Measurements from ENCODE around the gene NXPH1. TPM values are rescaled to one million over a fixed set of nuclear protein-coding genes. Genes with fewer than 3 reads are reported as not detected.

Gene NXPH1
- total RNA-seq, 2 donors from 2014 or later = 0.24 TPM; not detected in 1

DNA sequence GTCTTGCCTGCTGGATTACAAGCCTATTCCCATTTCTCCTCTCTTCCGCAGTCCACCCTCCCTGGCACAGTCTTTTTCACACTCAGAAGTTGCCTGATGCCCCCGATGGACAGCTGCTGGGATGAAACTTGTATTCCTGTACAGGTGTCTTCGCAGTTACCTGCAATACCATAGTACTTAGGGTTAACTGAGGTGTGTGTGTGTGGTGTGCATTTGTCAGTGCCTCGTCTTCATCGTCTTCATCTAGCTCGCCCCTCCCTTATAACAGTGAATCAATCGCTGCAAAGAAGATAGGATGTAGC is 11.0 kb downstream of the NXPH1 start:
- peak overlapping the region; percentile 79 for H3K4me3 ChIP-seq (ENCODE audit: low read length)
- peaks cover 91% of the 10 kb centered on the region for H3K27me3 ChIP-seq (ENCODE audit: control insufficient read depth, insufficient read depth, low read length, poor library complexity, severe bottlenecking)
- H3K27me3 Mint-ChIP-seq (ENCODE audit: insufficient read depth) = peaks cover 71% of the 10 kb centered on the region
- 59 to 83% methylated on average over 1 to 7 of the region's 7 CpGs for WGBS, 2 experiments (ENCODE audit: insufficient coverage in 1 of 2, insufficient read length in 1 of 2)
- no peak for DNase-seq
- H3K36me3 Mint-ChIP-seq (ENCODE audit: low read depth) = no peaks in the 10 kb centered on the region
- no peak overlapping the region for H3K27ac Mint-ChIP-seq
- H3K36me3 ChIP-seq (ENCODE audit: control insufficient read depth, insufficient read depth, low read length) = no peaks in the 10 kb centered on the region
- H3K4me1 Mint-ChIP-seq = peaks cover 27% of the 10 kb centered on the region
- H3K4me1 ChIP-seq (ENCODE audit: control insufficient read depth, insufficient read depth, low read length) = peaks cover 7% of the 10 kb centered on the region
- TF ChIP-seq, protein P1, sequence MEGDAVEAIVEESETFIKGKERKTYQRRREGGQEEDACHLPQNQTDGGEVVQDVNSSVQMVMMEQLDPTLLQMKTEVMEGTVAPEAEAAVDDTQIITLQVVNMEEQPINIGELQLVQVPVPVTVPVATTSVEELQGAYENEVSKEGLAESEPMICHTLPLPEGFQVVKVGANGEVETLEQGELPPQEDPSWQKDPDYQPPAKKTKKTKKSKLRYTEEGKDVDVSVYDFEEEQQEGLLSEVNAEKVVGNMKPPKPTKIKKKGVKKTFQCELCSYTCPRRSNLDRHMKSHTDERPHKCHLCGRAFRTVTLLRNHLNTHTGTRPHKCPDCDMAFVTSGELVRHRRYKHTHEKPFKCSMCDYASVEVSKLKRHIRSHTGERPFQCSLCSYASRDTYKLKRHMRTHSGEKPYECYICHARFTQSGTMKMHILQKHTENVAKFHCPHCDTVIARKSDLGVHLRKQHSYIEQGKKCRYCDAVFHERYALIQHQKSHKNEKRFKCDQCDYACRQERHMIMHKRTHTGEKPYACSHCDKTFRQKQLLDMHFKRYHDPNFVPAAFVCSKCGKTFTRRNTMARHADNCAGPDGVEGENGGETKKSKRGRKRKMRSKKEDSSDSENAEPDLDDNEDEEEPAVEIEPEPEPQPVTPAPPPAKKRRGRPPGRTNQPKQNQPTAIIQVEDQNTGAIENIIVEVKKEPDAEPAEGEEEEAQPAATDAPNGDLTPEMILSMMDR (conservative IDR thresholded peaks at IDR 0.05) = no peak
- no peaks in the 10 kb centered on the region for H3K9me3 ChIP-seq (ENCODE audit: control insufficient read depth, low read length)
- H3K9me3 Mint-ChIP-seq = no peaks in the 10 kb centered on the region
- H3K27ac ChIP-seq (ENCODE audit: low read depth, low read length) = no peak overlapping the region
- peak overlapping the region; percentile 46 for H3K4me3 Mint-ChIP-seq
- no peak overlapping the region for H3K9ac ChIP-seq (ENCODE audit: extremely low read depth, low read length, poor library complexity, severe bottlenecking)

DNA sequence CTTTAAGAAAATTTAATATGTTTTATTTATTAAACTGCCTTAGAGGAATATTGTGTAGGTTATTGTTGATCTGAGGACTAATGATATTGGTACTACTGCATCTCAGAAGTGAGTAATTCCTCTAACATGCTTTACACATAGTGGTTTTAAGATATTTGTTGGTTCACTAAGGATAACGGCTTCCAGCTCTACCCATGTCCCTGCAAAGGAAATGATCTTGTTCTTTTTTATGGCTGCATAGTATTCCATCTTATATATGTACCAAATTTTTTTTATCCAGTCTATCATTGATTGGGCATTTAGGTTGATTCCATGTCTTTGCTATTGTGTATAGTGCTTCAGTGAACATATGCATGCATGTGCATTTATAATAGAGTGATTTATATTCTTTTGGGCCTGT is 20.1 kb downstream of the NXPH1 start:
- H3K27ac Mint-ChIP-seq = no peak overlapping the region

DNA sequence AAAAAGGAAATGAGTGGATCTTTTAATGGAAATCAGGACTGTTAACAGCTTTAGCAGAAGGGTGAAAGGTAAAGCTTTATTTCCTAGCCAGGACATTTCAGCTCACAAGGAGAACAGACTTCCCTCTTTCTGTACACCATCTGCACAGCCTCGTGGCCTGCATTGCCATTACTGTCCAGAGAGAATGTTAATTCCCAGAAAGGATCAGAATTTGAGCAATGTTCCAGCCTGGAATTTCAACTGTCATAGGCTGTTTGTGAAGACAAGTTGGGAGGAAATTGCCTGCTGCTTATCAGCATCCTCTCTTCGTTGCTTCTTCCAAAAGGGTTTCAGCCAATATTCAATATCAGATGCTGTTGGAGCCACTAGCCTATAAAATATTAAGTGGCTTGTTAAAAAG is 22.0 kb downstream of the NXPH1 start:
- Histone ChIP-seq H3K27ac (ENCODE audit: low read depth, low read length) (no peak overlapping the region), H3K9ac (ENCODE audit: extremely low read depth, low read length, poor library complexity, severe bottlenecking) (no peak overlapping the region), H3K36me3 (ENCODE audit: control insufficient read depth, insufficient read depth, low read length) (no peaks in the 10 kb centered on the region), H3K9me3 (ENCODE audit: control insufficient read depth, low read length) (no peaks in the 10 kb centered on the region), H3K4me1 (ENCODE audit: control insufficient read depth, insufficient read depth, low read length) (no peaks in the 10 kb centered on the region), H3K27me3 (ENCODE audit: control insufficient read depth, insufficient read depth, low read length, poor library complexity, severe bottlenecking) (peaks cover 8% of the 10 kb centered on the region), H3K4me3 (ENCODE audit: low read length) (no peak overlapping the region)
- H3K9me3 Mint-ChIP-seq = no peaks in the 10 kb centered on the region
- no peak for DNase-seq
- WGBS, 2 experiments (ENCODE audit: insufficient coverage in 1 of 2, insufficient read length in 1 of 2) = 72 to 77% methylated on average over 2 of the region's 2 CpGs
- TF ChIP-seq, protein P1 (conservative IDR thresholded peaks at IDR 0.05) = no peak
- H3K36me3 Mint-ChIP-seq (ENCODE audit: low read depth) = no peaks in the 10 kb centered on the region
- H3K27me3 Mint-ChIP-seq (ENCODE audit: insufficient read depth) = peaks cover 4% of the 10 kb centered on the region
- H3K27ac Mint-ChIP-seq = no peak overlapping the region
- no peak overlapping the region for H3K4me3 Mint-ChIP-seq
- H3K4me1 Mint-ChIP-seq = no peaks in the 10 kb centered on the region

More for the DNA sequence above, 20.1 kb downstream of the NXPH1 start:
- DNase-seq = no peak
- peaks cover 4% of the 10 kb centered on the region for H3K27me3 Mint-ChIP-seq (ENCODE audit: insufficient read depth)
- Histone ChIP-seq H3K4me3 (ENCODE audit: low read length) (no peak overlapping the region), H3K9ac (ENCODE audit: extremely low read depth, low read length, poor library complexity, severe bottlenecking) (no peak overlapping the region), H3K27ac (ENCODE audit: low read depth, low read length) (no peak overlapping the region), H3K27me3 (ENCODE audit: control insufficient read depth, insufficient read depth, low read length, poor library complexity, severe bottlenecking) (peaks cover 12% of the 10 kb centered on the region), H3K4me1 (ENCODE audit: control insufficient read depth, insufficient read depth, low read length) (no peaks in the 10 kb centered on the region), H3K36me3 (ENCODE audit: control insufficient read depth, insufficient read depth, low read length) (no peaks in the 10 kb centered on the region), H3K9me3 (ENCODE audit: control insufficient read depth, low read length) (no peaks in the 10 kb centered on the region)
- H3K4me3 Mint-ChIP-seq = no peak overlapping the region
- no peaks in the 10 kb centered on the region for H3K36me3 Mint-ChIP-seq (ENCODE audit: low read depth)
- no CpG with 5 or more reads among the region's 1 CpG for WGBS, 2 experiments (ENCODE audit: insufficient coverage in 1 of 2, insufficient read length in 1 of 2)
- no peaks in the 10 kb centered on the region for H3K4me1 Mint-ChIP-seq
- TF ChIP-seq, protein P1 (conservative IDR thresholded peaks at IDR 0.05) = no peak
- no peaks in the 10 kb centered on the region for H3K9me3 Mint-ChIP-seq
